ENCODE data around the gene CEP112.

- TF ChIP-seq CTCF (IDR thresholded peaks at IDR 0.05): no peak
- TF ChIP-seq POLR2AphosphoS5 (IDR thresholded peaks at IDR 0.05; ENCODE audit: insufficient read depth in 1 of 2, low read depth in 1 of 2): no peak
Measured at GRCh38 chr17:65729207-65729606, 462.7 kb downstream of the CEP112 start.

Measured in vagina (tissue), 2 donors.